ENCODE data around the gene ITPR3. TPM values are rescaled to one million over a fixed set of nuclear protein-coding genes. Genes with fewer than 3 reads are reported as not detected.

Gene ITPR3
- 1 to 10 TPM in 1 of 2 donors, under 1 TPM in 1; 0.75 to 2.8 TPM for total RNA-seq
- polyA plus RNA-seq, result under 1 TPM; 0.49 to 0.67 TPM

DNA sequence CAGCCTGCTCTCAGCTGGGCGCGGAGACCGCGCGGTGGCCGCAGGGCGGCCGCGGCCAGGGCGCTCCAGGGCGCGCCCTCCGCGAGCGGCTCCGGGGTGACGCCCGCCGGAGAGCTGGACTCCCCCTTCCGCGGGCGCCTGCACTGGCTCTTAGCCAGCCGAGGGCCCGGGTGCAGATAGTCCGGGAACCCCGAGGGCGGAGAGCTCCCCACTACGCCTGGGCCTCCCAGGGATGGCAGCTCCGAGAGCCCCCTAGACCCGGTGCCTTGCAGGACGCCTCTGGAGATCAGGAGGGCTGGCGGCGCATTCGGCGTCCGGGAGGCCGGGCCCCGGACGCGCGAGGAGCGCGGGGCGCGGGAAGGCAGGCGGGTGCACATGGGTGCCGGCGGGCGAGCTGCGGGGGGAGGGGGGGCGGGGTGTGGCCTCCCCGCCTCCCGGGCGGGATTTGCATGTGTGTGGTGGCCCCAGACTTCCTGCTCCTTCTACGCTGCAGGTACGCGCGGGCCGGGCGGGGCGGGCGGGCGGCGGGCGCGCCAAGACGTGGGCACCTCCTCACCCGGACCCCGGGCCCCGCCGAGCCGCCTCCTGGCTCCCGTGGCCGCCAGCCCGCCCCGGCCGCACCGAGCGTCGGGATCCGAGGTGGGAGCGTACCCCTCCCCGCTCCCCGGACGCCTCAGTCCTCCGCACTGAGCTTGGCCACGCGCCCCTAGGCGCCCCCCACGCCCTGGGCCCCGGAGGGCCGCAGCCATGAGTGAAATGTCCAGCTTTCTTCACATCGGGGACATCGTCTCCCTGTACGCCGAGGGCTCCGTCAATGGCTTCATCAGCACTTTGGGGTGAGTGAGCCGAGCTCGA, at the start of gene ITPR3:
TSS of gene ITPR3 (plus strand) at position 467 of the 855 bp plus-strand sequence. CDS start at position 748, 281 bp downstream.
- Histone ChIP-seq H3K9ac (ENCODE audit: low read depth in 1 of 2, low read length in 2 of 2) (peak within 1 kb of the TSS in 1 of 2 donors; percentile 3), H3K27me3 (ENCODE audit: control insufficient read depth in 4 of 4, insufficient read depth in 4 of 4, low read length in 3 of 4) (no peaks in the 10 kb centered on the region), H3K9me3 (ENCODE audit: control insufficient read depth in 4 of 4, low read length in 3 of 4) (no peaks in the 10 kb centered on the region), H3K36me3 (ENCODE audit: control insufficient read depth in 4 of 4, insufficient read depth in 3 of 4, low read depth in 1 of 4, low read length in 3 of 4) (no peaks in the 10 kb centered on the region), H3K4me3 (ENCODE audit: low read depth in 1 of 3, low read length in 3 of 3) (peak within 1 kb of the TSS; percentile 18 to 48 (median 47)), H3K27ac (ENCODE audit: low read depth in 1 of 2, low read length in 2 of 2) (peak within 1 kb of the TSS; percentile 40 to 57), H3K4me1 (ENCODE audit: control insufficient read depth in 4 of 4, insufficient read depth in 4 of 4, low read length in 3 of 4) (peaks cover 7 to 22% (median 10%) of the 10 kb centered on the region in 4 donors)
- 2% methylated on average over 99 of the region's 99 CpGs for WGBS
- peak; percentile 46 for DNase-seq (ENCODE audit: low spot score)
- TF ChIP-seq, protein P1, sequence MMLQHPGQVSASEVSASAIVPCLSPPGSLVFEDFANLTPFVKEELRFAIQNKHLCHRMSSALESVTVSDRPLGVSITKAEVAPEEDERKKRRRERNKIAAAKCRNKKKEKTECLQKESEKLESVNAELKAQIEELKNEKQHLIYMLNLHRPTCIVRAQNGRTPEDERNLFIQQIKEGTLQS (IDR thresholded peaks at IDR 0.05), result no peak
- TF ChIP-seq RXRA (IDR thresholded peaks at IDR 0.05), result no peak
- TF ChIP-seq, protein P2, sequence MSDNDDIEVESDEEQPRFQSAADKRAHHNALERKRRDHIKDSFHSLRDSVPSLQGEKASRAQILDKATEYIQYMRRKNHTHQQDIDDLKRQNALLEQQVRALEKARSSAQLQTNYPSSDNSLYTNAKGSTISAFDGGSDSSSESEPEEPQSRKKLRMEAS (IDR thresholded peaks at IDR 0.05), result no peak
- no peak for TF ChIP-seq YY1 (IDR thresholded peaks at IDR 0.05)
- TF ChIP-seq, protein P3, sequence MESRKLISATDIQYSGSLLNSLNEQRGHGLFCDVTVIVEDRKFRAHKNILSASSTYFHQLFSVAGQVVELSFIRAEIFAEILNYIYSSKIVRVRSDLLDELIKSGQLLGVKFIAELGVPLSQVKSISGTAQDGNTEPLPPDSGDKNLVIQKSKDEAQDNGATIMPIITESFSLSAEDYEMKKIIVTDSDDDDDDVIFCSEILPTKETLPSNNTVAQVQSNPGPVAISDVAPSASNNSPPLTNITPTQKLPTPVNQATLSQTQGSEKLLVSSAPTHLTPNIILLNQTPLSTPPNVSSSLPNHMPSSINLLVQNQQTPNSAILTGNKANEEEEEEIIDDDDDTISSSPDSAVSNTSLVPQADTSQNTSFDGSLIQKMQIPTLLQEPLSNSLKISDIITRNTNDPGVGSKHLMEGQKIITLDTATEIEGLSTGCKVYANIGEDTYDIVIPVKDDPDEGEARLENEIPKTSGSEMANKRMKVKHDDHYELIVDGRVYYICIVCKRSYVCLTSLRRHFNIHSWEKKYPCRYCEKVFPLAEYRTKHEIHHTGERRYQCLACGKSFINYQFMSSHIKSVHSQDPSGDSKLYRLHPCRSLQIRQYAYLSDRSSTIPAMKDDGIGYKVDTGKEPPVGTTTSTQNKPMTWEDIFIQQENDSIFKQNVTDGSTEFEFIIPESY (IDR thresholded peaks at IDR 0.05), result no peak
- TF ChIP-seq, protein P4, sequence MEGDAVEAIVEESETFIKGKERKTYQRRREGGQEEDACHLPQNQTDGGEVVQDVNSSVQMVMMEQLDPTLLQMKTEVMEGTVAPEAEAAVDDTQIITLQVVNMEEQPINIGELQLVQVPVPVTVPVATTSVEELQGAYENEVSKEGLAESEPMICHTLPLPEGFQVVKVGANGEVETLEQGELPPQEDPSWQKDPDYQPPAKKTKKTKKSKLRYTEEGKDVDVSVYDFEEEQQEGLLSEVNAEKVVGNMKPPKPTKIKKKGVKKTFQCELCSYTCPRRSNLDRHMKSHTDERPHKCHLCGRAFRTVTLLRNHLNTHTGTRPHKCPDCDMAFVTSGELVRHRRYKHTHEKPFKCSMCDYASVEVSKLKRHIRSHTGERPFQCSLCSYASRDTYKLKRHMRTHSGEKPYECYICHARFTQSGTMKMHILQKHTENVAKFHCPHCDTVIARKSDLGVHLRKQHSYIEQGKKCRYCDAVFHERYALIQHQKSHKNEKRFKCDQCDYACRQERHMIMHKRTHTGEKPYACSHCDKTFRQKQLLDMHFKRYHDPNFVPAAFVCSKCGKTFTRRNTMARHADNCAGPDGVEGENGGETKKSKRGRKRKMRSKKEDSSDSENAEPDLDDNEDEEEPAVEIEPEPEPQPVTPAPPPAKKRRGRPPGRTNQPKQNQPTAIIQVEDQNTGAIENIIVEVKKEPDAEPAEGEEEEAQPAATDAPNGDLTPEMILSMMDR (IDR thresholded peaks at IDR 0.05; ENCODE audit: low read depth, low read length, missing input control), result no peak
- TF ChIP-seq SP1 (IDR thresholded peaks at IDR 0.05), result no peak
- TF ChIP-seq TAF1 (conservative IDR thresholded peaks at IDR 0.05), result no peak
- TF ChIP-seq, protein P5, sequence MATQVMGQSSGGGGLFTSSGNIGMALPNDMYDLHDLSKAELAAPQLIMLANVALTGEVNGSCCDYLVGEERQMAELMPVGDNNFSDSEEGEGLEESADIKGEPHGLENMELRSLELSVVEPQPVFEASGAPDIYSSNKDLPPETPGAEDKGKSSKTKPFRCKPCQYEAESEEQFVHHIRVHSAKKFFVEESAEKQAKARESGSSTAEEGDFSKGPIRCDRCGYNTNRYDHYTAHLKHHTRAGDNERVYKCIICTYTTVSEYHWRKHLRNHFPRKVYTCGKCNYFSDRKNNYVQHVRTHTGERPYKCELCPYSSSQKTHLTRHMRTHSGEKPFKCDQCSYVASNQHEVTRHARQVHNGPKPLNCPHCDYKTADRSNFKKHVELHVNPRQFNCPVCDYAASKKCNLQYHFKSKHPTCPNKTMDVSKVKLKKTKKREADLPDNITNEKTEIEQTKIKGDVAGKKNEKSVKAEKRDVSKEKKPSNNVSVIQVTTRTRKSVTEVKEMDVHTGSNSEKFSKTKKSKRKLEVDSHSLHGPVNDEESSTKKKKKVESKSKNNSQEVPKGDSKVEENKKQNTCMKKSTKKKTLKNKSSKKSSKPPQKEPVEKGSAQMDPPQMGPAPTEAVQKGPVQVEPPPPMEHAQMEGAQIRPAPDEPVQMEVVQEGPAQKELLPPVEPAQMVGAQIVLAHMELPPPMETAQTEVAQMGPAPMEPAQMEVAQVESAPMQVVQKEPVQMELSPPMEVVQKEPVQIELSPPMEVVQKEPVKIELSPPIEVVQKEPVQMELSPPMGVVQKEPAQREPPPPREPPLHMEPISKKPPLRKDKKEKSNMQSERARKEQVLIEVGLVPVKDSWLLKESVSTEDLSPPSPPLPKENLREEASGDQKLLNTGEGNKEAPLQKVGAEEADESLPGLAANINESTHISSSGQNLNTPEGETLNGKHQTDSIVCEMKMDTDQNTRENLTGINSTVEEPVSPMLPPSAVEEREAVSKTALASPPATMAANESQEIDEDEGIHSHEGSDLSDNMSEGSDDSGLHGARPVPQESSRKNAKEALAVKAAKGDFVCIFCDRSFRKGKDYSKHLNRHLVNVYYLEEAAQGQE (IDR thresholded peaks at IDR 0.05), result no peak
- TF ChIP-seq JUND (IDR thresholded peaks at IDR 0.05), result no peak
- no peak for TF ChIP-seq FOXA1 (IDR thresholded peaks at IDR 0.05)
- TF ChIP-seq RAD21 (IDR thresholded peaks at IDR 0.05), result no peak
